Calu3 (cell line): ENCODE measurements around the gene SCFD2. TPM values are rescaled to one million over a fixed set of nuclear protein-coding genes. Genes with fewer than 3 reads are reported as not detected.

Source experiments
- BruUV-seq: library from RNA; stranded (reverse); fragments of 400-500 nt; replicated peaks from 2 replicates; lab custom pipeline; 2021; lab: Mats Ljungman, UMichigan
- CTCF ChIA-PET: fragments of 300-600 bp; sonication (Branson Sonifier 250); formaldehyde crosslinking; loops from one replicate; lab custom pipeline; 2022; ENCODE audit warnings: antibody characterized with exemption; lab: Charles Lee
- DNase-seq: peaks from one replicate; pipeline ENCODE4 v3.0.0; 2022
- H3K27ac Mint-ChIP-seq: one replicate; pipeline ENCODE4 v1.8.0; 2022; ENCODE audit warnings: mixed read lengths; ENCODE audit not compliant: unreplicated experiment
- H3K27me3 Mint-ChIP-seq: one replicate; pipeline ENCODE4 v1.8.0; 2022; ENCODE audit warnings: mixed read lengths; ENCODE audit not compliant: unreplicated experiment
- H3K36me3 Mint-ChIP-seq: one replicate; pipeline ENCODE4 v1.8.0; 2022; ENCODE audit warnings: mild to moderate bottlenecking, moderate library complexity, mixed read lengths; ENCODE audit not compliant: insufficient read depth, unreplicated experiment
- H3K4me1 Mint-ChIP-seq: one replicate; pipeline ENCODE4 v1.8.0; 2022; ENCODE audit warnings: mild to moderate bottlenecking, low read depth, mixed read lengths; ENCODE audit not compliant: unreplicated experiment
- H3K4me3 Mint-ChIP-seq: one replicate; pipeline ENCODE4 v1.8.0; 2022; ENCODE audit warnings: mild to moderate bottlenecking, low read depth, moderate library complexity, mixed read lengths; ENCODE audit not compliant: unreplicated experiment
- H3K9me3 Mint-ChIP-seq: one replicate; pipeline ENCODE4 v1.8.0; 2022; ENCODE audit warnings: low read depth, mixed read lengths; ENCODE audit not compliant: unreplicated experiment
- intact Hi-C: fragments of 100-400 bp; cut with micrococcal nuclease; formaldehyde crosslinking; loops from one replicate; pipeline ENCODE4 v1.10.0; 2022; ENCODE audit not compliant: unreplicated experiment
- total RNA-seq: library from RNA; stranded (reverse); gene quantifications from 2 replicates; pipeline ENCODE4 v1.2.3, GENCODE V29; 2022
- TF ChIP-seq, protein P1 (sequence below): fragments of 200-600 bp; IDR thresholded peaks from one replicate; pipeline ENCODE4 v1.8.0; 2022; ENCODE audit warnings: antibody characterized with exemption; ENCODE audit not compliant: unreplicated experiment

SCFD2 gene
- total RNA-seq, 1 experiment from 2014 or later: 16.7 TPM

DNA sequence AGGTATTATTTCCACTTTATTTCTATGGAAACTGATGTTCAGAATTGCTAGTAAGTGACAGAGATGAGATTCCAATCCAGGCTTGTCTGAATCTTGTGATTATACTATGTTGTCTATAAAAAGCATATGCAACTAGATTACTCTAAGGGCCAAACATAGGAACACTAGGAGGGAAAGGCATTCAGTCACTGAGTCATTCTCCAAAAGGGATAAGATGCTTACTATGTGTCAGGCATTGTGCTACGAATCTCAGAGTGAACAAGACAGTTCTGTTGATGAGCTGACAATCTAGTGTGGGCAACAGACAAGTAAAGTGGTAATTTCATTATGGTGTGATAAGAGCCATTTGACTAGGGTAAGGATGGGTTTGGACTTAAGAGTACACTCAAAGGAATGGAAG is 426.5 kb downstream of the SCFD2 start:
- DNase-seq: no peak
- no peak overlapping the region for H3K4me3 Mint-ChIP-seq
- intact Hi-C loops: no loop called here
- no peak overlapping the region for H3K27ac Mint-ChIP-seq
- TF ChIP-seq, protein P1, sequence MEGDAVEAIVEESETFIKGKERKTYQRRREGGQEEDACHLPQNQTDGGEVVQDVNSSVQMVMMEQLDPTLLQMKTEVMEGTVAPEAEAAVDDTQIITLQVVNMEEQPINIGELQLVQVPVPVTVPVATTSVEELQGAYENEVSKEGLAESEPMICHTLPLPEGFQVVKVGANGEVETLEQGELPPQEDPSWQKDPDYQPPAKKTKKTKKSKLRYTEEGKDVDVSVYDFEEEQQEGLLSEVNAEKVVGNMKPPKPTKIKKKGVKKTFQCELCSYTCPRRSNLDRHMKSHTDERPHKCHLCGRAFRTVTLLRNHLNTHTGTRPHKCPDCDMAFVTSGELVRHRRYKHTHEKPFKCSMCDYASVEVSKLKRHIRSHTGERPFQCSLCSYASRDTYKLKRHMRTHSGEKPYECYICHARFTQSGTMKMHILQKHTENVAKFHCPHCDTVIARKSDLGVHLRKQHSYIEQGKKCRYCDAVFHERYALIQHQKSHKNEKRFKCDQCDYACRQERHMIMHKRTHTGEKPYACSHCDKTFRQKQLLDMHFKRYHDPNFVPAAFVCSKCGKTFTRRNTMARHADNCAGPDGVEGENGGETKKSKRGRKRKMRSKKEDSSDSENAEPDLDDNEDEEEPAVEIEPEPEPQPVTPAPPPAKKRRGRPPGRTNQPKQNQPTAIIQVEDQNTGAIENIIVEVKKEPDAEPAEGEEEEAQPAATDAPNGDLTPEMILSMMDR: no peak
- CTCF ChIA-PET: no interaction called here
- no TSS peak for BruUV-seq
- H3K4me1 Mint-ChIP-seq: peaks cover 10% of the 10 kb centered on the region
- peaks cover 5% of the 10 kb centered on the region for H3K36me3 Mint-ChIP-seq
- no peaks in the 10 kb centered on the region for H3K27me3 Mint-ChIP-seq
- no peaks in the 10 kb centered on the region for H3K9me3 Mint-ChIP-seq

DNA sequence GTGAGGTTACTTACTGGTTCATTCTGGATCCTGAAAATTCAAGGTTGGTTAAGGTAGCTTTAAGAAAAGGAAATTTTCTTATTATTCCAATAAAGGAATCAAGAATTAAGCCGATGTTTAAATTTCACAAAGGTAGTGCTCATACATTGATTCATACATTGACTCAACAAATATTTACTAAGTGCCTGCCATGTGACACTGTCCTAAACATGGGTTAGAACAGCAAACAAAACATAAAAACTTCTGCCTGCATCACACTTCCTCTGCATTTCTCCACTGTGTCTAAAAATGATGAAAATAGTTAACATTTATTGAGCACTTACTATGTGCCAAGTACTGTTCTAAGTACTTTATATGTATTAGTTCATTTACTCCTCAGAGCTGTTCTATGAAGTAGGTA is 428.0 kb downstream of the SCFD2 start:
- H3K9me3 Mint-ChIP-seq: no peaks in the 10 kb centered on the region
- no peak overlapping the region for H3K4me3 Mint-ChIP-seq
- H3K36me3 Mint-ChIP-seq: peaks cover 5% of the 10 kb centered on the region
- no TSS peak for BruUV-seq
- CTCF ChIA-PET: no interaction called here
- peaks cover 10% of the 10 kb centered on the region for H3K4me1 Mint-ChIP-seq
- intact Hi-C loops: no loop called here
- DNase-seq: no peak
- H3K27me3 Mint-ChIP-seq: no peaks in the 10 kb centered on the region
- TF ChIP-seq, protein P1: no peak
- no peak overlapping the region for H3K27ac Mint-ChIP-seq

DNA sequence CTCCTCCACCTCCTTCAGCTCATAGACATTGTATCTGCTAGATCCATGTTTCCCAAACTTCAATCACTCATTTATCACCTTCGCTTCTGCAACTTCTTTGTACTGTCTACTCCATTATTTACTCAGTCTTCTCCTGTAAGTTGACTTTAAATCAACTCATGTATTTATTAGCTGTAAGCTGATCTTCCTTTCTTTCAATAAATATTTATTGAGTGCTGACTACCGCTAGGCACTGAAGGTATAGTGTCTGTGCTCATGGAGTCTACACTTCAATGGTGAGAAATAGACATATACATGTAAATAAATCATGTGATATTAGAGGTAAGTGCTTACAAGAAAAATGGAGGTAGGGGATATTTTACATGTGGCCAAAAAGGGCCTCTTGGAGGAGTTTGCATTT is 429.1 kb downstream of the SCFD2 start:
- CTCF ChIA-PET: no interaction called here
- no peak for DNase-seq
- intact Hi-C loops: no loop called here
- H3K9me3 Mint-ChIP-seq: no peaks in the 10 kb centered on the region
- peaks cover 10% of the 10 kb centered on the region for H3K4me1 Mint-ChIP-seq
- H3K27ac Mint-ChIP-seq: no peak overlapping the region
- peaks cover 5% of the 10 kb centered on the region for H3K36me3 Mint-ChIP-seq
- H3K27me3 Mint-ChIP-seq: no peaks in the 10 kb centered on the region
- TF ChIP-seq, protein P1: no peak
- no TSS peak for BruUV-seq
- peak overlapping the region; percentile 4 for H3K4me3 Mint-ChIP-seq

DNA sequence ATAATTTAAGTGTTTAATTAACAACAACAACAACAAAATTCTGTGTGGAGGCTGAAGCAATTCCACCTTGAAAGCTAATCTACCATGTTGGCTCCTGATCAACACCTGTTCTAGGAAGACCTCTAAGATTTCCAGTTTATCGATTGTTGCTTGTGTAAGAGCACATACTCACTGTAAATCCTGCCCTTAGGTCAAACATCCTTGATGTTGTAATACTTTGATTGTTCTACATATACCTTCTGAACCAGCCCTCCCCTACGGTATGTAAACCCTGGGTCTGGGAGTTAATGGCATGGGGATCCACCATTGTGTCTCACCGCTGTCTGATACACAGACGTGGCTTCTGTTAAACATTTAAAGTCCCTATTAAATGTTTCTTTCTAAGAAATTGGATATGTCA is 430.5 kb downstream of the SCFD2 start:
- Mint-ChIP-seq H3K36me3 (peaks cover 5% of the 10 kb centered on the region), H3K27ac (no peak overlapping the region), H3K9me3 (no peaks in the 10 kb centered on the region), H3K4me3 (no peak overlapping the region), H3K27me3 (no peaks in the 10 kb centered on the region), H3K4me1 (peaks cover 10% of the 10 kb centered on the region)
- DNase-seq: no peak
- TF ChIP-seq, protein P1: no peak
- BruUV-seq: no TSS peak
- intact Hi-C loops: no loop called here
- CTCF ChIA-PET: no interaction called here
